NT2/D1 (cell line): ENCODE measurements around the gene PRKCH.

Experiments
- SUZ12 ChIP-seq: IDR thresholded peaks from 2 replicates; pipeline ENCODE4 v1.6.1; 2011; ENCODE audit not compliant: insufficient read length, insufficient read depth; ENCODE audit errors: extremely low read depth
- YY1 ChIP-seq: IDR thresholded peaks from 2 replicates; pipeline ENCODE4 v1.6.1; 2011; ENCODE audit not compliant: insufficient read length, insufficient read depth
- ZNF274 ChIP-seq: IDR thresholded peaks from 2 replicates; pipeline ENCODE4 v1.6.1; 2011; ENCODE audit warnings: mild to moderate bottlenecking, low read depth, low read length

- TF ChIP-seq YY1 (no peak), SUZ12 (no peak), ZNF274 (no peak)
Observed at GRCh38 chr14:61561657-61562276, 240.4 kb downstream of the PRKCH start.
